Vagina (tissue), 2 donors: ENCODE measurements around the gene CCDC110. TPM values are rescaled to one million over a fixed set of nuclear protein-coding genes. Genes with fewer than 3 reads are reported as not detected.

ENCODE experiments used
- DNase-seq, 2 donors: peaks; one replicate each; pipeline ENCODE4 v3.0.0-alpha.2; 2017; ENCODE audit errors: extremely low spot score in 2 of 2
- H3K27ac ChIP-seq: fragments of 200-600 bp; sonication (generic); one replicate; pipeline ENCODE4 v1.5.1; 2019
- H3K27me3 ChIP-seq: fragments of 200-600 bp; sonication (generic); one replicate; pipeline ENCODE4 v1.5.1; 2019
- H3K36me3 ChIP-seq, 2 donors: fragments of 200-600 bp; sonication (generic); one replicate each; pipeline ENCODE4 v1.5.1; 2017 to 2019
- H3K4me1 ChIP-seq: fragments of 200-600 bp; sonication (generic); one replicate; pipeline ENCODE4 v1.5.1; 2019
- H3K4me3 ChIP-seq, 2 donors: fragments of 200-600 bp; sonication (generic); 1 replicate in 1 of 2; 2 replicates in 1 of 2; pipeline ENCODE4 v1.5.1; 2016 to 2019
- H3K9me3 ChIP-seq: fragments of 200-600 bp; sonication (generic); one replicate; pipeline ENCODE4 v1.5.1; 2019
- POLR2A ChIP-seq, 2 donors: fragments of 450-650 bp; IDR thresholded peaks; one replicate each; pipeline ENCODE4 v1.6.1; 2017; ENCODE audit warnings: antibody characterized with exemption in 2 of 2, mild to moderate bottlenecking in 2 of 2, moderate library complexity in 2 of 2
- POLR2AphosphoS5 ChIP-seq, 2 donors: sonication (generic); formaldehyde crosslinking; IDR thresholded peaks; one replicate each; pipeline ENCODE4 v1.9.0; 2017; ENCODE audit warnings: antibody characterized with exemption in 2 of 2, mild to moderate bottlenecking in 2 of 2, low read depth in 1 of 2; ENCODE audit not compliant: insufficient read depth in 1 of 2
- intact Hi-C: fragments of 100-400 bp; cut with DNase I; formaldehyde crosslinking; loops from one replicate; pipeline ENCODE4 v1.15.1; 2023
- total RNA-seq: library from RNA; depleted of rRNA; stranded (reverse); fragments of >200 nt; gene quantifications from one replicate; pipeline ENCODE4 v1.2.3, GENCODE V29; 2016
- TF ChIP-seq, protein P1 (sequence below), 3 experiments: fragments of 450-650 bp in 2 of 3; fragments of 200-600 bp in 1 of 3; sonication (generic) in 1 of 3; IDR thresholded peaks; one replicate each; pipeline ENCODE4 v1.5.1; 2017 to 2019; ENCODE audit warnings: antibody characterized with exemption in 3 of 3, mild to moderate bottlenecking in 2 of 3, moderate library complexity in 2 of 3

CCDC110 gene
- total RNA-seq, 1 donor from 2014 or later = 1.2 TPM

DNA sequence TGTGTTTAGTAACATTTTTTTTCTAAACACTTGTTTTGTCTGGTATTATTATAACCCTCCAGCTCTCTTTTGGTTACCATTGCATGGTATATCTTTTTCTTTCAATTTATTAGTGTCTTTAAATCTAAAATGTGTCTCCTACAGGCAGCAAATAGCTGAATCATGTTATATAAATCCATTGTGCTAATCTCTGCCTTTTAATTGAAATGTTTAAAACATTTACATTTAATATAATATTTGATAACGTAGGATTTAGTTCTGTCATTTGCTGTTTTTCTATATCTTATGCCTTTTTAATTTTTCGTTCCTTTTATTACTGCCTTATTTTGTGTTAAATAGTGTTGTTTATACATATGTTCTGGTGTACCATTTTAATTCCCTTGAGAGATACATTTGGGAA is 17.1 kb upstream of the CCDC110 start:
- Histone ChIP-seq H3K27me3 (no peaks in the 10 kb centered on the region), H3K36me3 (no peaks in the 10 kb centered on the region), H3K4me1 (no peaks in the 10 kb centered on the region), H3K27ac (no peak overlapping the region), H3K4me3 (no peak overlapping the region), H3K9me3 (no peaks in the 10 kb centered on the region)
- intact Hi-C loops = no loop called here
- DNase-seq = no peak
- TF ChIP-seq, protein P1, sequence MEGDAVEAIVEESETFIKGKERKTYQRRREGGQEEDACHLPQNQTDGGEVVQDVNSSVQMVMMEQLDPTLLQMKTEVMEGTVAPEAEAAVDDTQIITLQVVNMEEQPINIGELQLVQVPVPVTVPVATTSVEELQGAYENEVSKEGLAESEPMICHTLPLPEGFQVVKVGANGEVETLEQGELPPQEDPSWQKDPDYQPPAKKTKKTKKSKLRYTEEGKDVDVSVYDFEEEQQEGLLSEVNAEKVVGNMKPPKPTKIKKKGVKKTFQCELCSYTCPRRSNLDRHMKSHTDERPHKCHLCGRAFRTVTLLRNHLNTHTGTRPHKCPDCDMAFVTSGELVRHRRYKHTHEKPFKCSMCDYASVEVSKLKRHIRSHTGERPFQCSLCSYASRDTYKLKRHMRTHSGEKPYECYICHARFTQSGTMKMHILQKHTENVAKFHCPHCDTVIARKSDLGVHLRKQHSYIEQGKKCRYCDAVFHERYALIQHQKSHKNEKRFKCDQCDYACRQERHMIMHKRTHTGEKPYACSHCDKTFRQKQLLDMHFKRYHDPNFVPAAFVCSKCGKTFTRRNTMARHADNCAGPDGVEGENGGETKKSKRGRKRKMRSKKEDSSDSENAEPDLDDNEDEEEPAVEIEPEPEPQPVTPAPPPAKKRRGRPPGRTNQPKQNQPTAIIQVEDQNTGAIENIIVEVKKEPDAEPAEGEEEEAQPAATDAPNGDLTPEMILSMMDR (IDR thresholded peaks at IDR 0.05) = no peak
- TF ChIP-seq POLR2AphosphoS5 (IDR thresholded peaks at IDR 0.05; ENCODE audit: insufficient read depth in 1 of 2, low read depth in 1 of 2) (no peak), POLR2A (IDR thresholded peaks at IDR 0.05) (no peak)

- Histone ChIP-seq H3K27me3 (no peaks in the 10 kb centered on the region), H3K36me3 (no peaks in the 10 kb centered on the region), H3K4me1 (no peaks in the 10 kb centered on the region), H3K4me3 (no peak overlapping the region), H3K27ac (no peak overlapping the region), H3K9me3 (no peaks in the 10 kb centered on the region)
- no peak for TF ChIP-seq POLR2AphosphoS5 (IDR thresholded peaks at IDR 0.05; ENCODE audit: insufficient read depth in 1 of 2, low read depth in 1 of 2)
- TF ChIP-seq, protein P1 (IDR thresholded peaks at IDR 0.05) = no peak
- intact Hi-C loops = no loop called here
- no peak for DNase-seq
These were observed 9.9 kb upstream of the CCDC110 start for GRCh38 chr4:185481401-185481800.

DNA sequence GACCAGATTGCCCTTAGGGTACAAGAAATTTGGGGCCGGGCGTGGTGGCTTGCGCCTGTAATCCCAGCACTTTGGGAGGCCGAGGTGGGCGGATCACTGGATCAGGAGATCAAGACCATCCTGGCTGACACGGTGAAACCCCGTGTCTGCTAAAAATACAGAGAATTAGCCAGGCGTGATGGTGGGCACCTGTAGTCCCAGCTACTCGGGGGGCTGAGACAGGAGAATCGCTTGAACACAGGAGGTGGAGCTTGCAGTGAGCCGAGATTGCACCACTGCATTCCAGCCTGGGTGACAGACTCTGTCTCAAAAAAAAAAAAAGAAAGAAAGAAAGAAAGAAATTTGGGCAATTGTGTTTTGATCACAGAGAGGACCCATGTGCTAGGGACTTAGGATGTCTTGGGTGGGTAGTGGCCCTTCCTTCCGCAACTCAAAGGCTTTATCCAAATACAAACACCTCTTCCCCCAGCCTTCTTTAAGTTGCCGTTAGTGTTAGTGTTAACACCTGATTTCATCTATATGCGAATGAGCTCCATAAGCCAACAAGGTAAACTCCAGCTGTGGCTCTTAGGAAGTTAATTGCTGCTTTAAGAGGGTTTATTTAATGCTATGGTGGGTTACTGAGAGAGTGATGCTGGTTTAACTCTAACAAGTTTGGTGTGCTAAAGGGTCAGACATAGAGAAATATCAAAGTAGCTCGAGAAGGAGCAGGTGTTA is 8.6 kb upstream of the CCDC110 start:
- TF ChIP-seq, protein P1 (IDR thresholded peaks at IDR 0.05) = no peak
- no peak for TF ChIP-seq POLR2AphosphoS5 (IDR thresholded peaks at IDR 0.05; ENCODE audit: insufficient read depth in 1 of 2, low read depth in 1 of 2)
- TF ChIP-seq POLR2A (IDR thresholded peaks at IDR 0.05) = no peak
- intact Hi-C loops = no loop called here

GRCh38 chr4:185479507-185479971 is 8.0 kb upstream of the CCDC110 start:
- no peaks in the 10 kb centered on the region for H3K36me3 ChIP-seq
- intact Hi-C loops = no loop called here
- no peak overlapping the region for H3K27ac ChIP-seq

More for the DNA sequence above, 8.6 kb upstream of the CCDC110 start:
- DNase-seq = no peak
- Histone ChIP-seq H3K36me3 (no peaks in the 10 kb centered on the region), H3K9me3 (no peaks in the 10 kb centered on the region), H3K27me3 (no peaks in the 10 kb centered on the region), H3K27ac (no peak overlapping the region), H3K4me3 (no peak overlapping the region), H3K4me1 (no peaks in the 10 kb centered on the region)

More at GRCh38 chr4:185479507-185479971, 8.0 kb upstream of the CCDC110 start:
- no peaks in the 10 kb centered on the region for H3K27me3 ChIP-seq
- TF ChIP-seq, protein P1 (IDR thresholded peaks at IDR 0.05) = no peak
- TF ChIP-seq POLR2A (IDR thresholded peaks at IDR 0.05) (no peak), POLR2AphosphoS5 (IDR thresholded peaks at IDR 0.05; ENCODE audit: insufficient read depth in 1 of 2, low read depth in 1 of 2) (no peak)
- H3K4me1 ChIP-seq = no peaks in the 10 kb centered on the region
- no peak for DNase-seq
- H3K9me3 ChIP-seq = no peaks in the 10 kb centered on the region
- H3K4me3 ChIP-seq = no peak overlapping the region
